ENCODE measurements around the gene RAB31.

Gene RAB31

DNA sequence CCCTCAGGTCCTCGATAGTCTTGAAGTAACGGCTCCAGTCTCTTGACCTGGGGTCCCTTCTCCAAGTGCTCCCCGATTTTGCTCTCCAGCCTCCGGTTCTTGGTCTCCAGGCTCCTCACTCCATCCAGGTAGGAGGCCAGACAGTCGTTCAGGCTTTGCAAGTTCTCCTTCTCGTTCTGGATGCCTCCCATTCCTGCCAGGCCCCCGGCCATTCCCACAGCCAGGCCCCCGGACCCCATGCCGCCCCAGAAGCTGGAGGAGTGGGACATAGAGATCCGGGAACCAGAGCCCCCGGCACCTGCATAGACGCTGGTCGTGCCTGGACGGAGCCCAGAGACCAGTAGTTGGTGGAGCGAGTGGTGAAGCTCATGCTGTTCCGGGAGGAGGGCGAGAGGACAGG lies 29.0 kb upstream of the RAB31 start:
- Histone ChIP-seq H3K9ac (ENCODE audit: low read length in 2 of 2) (no peak overlapping the region), H3K4me1 (ENCODE audit: control insufficient read depth, insufficient read depth, low read length) (no peaks in the 10 kb centered on the region), H3K36me3 (ENCODE audit: control insufficient read depth in 2 of 2, insufficient read depth in 2 of 2, low read length in 2 of 2) (no peaks in the 10 kb centered on the region), H3K4me3 (ENCODE audit: low read length in 2 of 2) (no peak overlapping the region), H3K9me3 (ENCODE audit: control insufficient read depth in 2 of 2, low read length in 2 of 2) (no peaks in the 10 kb centered on the region), H3K27me3 (ENCODE audit: control insufficient read depth in 1 of 2, insufficient read depth in 2 of 2, low read length in 2 of 2) (no peaks in the 10 kb centered on the region), H3K27ac (ENCODE audit: low read length) (no peak overlapping the region)

DNA sequence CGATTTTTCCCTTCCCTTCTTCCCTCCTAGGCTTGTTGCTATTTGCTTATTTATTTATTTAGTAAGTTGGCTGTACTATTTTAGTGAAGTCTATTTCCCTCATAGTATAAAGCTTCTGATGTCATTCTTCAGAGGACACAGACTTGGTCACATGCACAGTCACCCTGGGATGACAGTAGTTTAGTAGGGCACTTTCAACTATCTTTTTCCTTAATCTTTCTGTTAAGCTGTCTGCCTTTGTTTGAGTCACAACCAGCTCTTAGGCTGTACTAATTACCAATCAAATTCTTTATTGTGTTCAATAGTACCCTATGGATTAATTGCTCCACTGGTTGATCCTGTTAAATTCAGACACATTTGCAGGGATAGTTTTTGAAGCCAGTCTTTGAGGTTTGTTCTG lies 26.9 kb upstream of the RAB31 start:
- H3K27ac ChIP-seq (ENCODE audit: low read length): no peak overlapping the region
- H3K4me3 ChIP-seq (ENCODE audit: low read length in 2 of 2): no peak overlapping the region
- peaks cover 9% of the 10 kb centered on the region for H3K4me1 ChIP-seq (ENCODE audit: control insufficient read depth, insufficient read depth, low read length)
- no peak overlapping the region for H3K9ac ChIP-seq (ENCODE audit: low read length in 2 of 2)
- H3K9me3 ChIP-seq (ENCODE audit: control insufficient read depth in 2 of 2, low read length in 2 of 2): no peaks in the 10 kb centered on the region
- H3K36me3 ChIP-seq (ENCODE audit: control insufficient read depth in 2 of 2, insufficient read depth in 2 of 2, low read length in 2 of 2): no peaks in the 10 kb centered on the region
- H3K27me3 ChIP-seq (ENCODE audit: control insufficient read depth in 1 of 2, insufficient read depth in 2 of 2, low read length in 2 of 2): no peaks in the 10 kb centered on the region

DNA sequence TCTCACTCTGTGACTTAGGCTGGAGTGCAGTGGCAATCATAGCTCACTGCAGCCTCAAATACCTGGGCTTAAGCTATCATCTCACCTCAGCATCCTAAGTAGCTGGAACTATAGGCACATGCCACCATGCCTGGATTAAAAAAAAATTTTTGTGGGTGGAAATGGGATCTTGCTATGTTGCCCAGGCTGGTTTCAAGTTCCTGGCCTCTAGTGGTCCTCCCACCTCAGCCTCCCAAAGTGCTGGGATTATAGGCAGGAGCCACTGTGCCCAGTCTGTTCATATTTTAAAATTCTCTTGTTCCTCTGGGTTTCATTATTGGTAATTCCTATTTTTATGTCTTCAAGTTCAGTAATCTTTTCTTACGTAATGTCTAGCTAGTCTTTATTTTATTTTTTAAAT lies 25.5 kb upstream of the RAB31 start:
- Histone ChIP-seq H3K27ac (ENCODE audit: low read length) (no peak overlapping the region), H3K36me3 (ENCODE audit: control insufficient read depth in 2 of 2, insufficient read depth in 2 of 2, low read length in 2 of 2) (no peaks in the 10 kb centered on the region), H3K4me3 (ENCODE audit: low read length in 2 of 2) (no peak overlapping the region), H3K4me1 (ENCODE audit: control insufficient read depth, insufficient read depth, low read length) (peaks cover 9% of the 10 kb centered on the region), H3K27me3 (ENCODE audit: control insufficient read depth in 1 of 2, insufficient read depth in 2 of 2, low read length in 2 of 2) (no peaks in the 10 kb centered on the region), H3K9me3 (ENCODE audit: control insufficient read depth in 2 of 2, low read length in 2 of 2) (no peaks in the 10 kb centered on the region), H3K9ac (ENCODE audit: low read length in 2 of 2) (no peak overlapping the region)

DNA sequence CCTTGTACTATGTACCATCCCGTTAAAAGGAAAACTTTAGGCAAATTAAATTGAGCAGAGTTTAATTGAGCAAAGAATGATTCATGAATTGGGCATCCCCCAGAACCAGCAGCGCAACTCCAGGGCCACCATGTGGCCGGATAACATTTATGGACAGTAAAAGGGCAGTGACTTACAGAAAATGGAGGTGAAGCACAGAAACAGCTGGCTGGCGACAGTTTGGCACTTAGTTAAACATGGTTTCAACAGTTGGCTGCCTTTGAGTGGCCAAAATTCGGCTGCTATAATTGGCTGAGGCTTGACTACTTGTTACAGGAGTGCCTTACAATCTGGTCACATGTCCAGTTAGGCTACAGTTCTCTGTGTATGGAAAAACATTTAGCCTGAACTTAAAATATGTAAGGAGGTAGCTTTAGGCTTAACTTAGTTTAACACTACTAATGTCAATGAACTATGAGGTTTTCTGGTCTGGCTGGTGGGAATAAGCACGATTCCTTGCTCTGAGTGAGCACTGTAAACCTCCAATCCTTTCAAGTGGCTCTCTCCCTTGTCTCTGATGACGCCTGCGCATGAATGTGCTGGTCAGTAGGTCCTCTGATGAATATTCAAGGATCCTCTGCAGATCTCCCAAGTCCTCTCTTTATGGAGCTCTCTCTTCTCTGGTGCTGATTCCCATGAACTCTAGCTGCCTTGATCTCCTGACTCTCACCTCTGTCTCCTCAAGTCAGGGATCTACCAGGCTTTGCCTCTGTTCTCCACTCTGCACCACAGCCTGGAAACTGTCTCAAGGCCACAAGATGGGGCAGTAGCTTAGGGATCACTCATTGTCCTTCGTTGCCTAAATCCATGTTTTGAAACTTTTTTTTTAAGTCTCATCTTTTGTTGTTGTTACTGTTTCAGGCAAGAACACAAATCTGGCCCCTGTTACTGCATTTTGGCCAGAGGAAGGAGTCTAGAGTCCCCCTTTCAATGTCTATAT lies 24.4 kb upstream of the RAB31 start:
- Histone ChIP-seq H3K27ac (ENCODE audit: low read length) (peak overlapping the region; percentile 2), H3K4me1 (ENCODE audit: control insufficient read depth, insufficient read depth, low read length) (peaks cover 9% of the 10 kb centered on the region), H3K4me3 (ENCODE audit: low read length in 2 of 2) (no peak overlapping the region), H3K9me3 (ENCODE audit: control insufficient read depth in 2 of 2, low read length in 2 of 2) (no peaks in the 10 kb centered on the region), H3K27me3 (ENCODE audit: control insufficient read depth in 1 of 2, insufficient read depth in 2 of 2, low read length in 2 of 2) (no peaks in the 10 kb centered on the region), H3K9ac (ENCODE audit: low read length in 2 of 2) (no peak overlapping the region), H3K36me3 (ENCODE audit: control insufficient read depth in 2 of 2, insufficient read depth in 2 of 2, low read length in 2 of 2) (no peaks in the 10 kb centered on the region)

DNA sequence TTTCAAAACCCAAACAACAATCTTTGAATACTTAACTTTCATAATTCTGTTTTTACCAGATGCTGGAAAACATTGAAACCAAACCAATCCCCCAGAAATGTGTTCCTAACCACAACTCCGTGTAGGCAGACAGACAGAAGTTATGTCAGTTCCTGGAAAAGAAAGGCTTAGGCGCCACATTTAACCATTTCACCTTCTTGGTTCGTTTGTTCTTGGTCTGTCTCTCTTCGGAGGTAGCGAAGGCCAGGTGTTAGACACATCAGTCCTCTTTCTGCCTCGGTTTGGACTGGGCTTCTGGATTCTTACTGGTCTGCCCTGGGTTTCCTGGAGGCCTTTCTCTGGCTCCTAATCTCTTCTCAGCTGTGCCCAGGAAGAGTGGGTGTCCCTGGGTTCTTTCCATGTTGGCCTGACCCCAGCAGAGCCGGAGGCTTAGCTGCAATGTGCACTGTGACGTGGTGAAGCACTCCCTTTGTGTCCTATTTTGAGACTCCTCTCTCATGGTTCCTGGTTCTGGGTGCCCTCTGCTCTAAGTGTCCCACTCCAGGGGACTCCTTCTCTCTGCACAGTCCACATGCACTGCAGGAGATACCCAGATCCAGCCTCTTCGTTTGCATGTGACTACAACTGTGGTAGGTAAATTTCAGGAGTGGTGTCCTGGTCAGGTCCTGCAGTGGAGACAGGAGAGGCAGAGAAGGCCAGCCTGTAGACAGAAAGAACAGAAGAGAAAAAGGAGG lies 23.1 kb upstream of the RAB31 start:
- peak overlapping the region in 1 of 2 donors; percentile 35 for H3K4me3 ChIP-seq (ENCODE audit: low read length in 2 of 2)
- no peaks in the 10 kb centered on the region for H3K9me3 ChIP-seq (ENCODE audit: control insufficient read depth in 2 of 2, low read length in 2 of 2)
- peak overlapping the region; percentile 66 for H3K27ac ChIP-seq (ENCODE audit: low read length)
- H3K9ac ChIP-seq (ENCODE audit: low read length in 2 of 2): peak overlapping the region; percentile 8 to 13
- H3K36me3 ChIP-seq (ENCODE audit: control insufficient read depth in 2 of 2, insufficient read depth in 2 of 2, low read length in 2 of 2): no peaks in the 10 kb centered on the region
- H3K4me1 ChIP-seq (ENCODE audit: control insufficient read depth, insufficient read depth, low read length): peaks cover 9% of the 10 kb centered on the region
- H3K27me3 ChIP-seq (ENCODE audit: control insufficient read depth in 1 of 2, insufficient read depth in 2 of 2, low read length in 2 of 2): no peaks in the 10 kb centered on the region

DNA sequence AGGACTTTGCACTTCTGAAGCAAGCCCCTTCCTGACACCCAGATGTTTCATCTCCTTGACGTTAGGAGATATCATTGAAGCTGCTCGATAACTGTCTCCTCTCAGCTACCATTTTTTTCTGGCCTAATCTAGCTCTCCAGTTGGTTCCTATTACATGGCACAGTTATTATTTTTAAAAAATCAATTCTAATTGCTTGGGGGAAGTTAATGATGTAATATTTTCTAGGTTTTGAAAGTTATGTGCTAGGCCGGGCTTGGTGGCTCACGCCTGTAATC lies 22.5 kb upstream of the RAB31 start:
- Histone ChIP-seq H3K36me3 (ENCODE audit: control insufficient read depth in 2 of 2, insufficient read depth in 2 of 2, low read length in 2 of 2) (no peaks in the 10 kb centered on the region), H3K27me3 (ENCODE audit: control insufficient read depth in 1 of 2, insufficient read depth in 2 of 2, low read length in 2 of 2) (no peaks in the 10 kb centered on the region), H3K4me1 (ENCODE audit: control insufficient read depth, insufficient read depth, low read length) (peaks cover 9% of the 10 kb centered on the region), H3K9me3 (ENCODE audit: control insufficient read depth in 2 of 2, low read length in 2 of 2) (no peaks in the 10 kb centered on the region), H3K4me3 (ENCODE audit: low read length in 2 of 2) (no peak overlapping the region), H3K27ac (ENCODE audit: low read length) (peak overlapping the region; percentile 66), H3K9ac (ENCODE audit: low read length in 2 of 2) (no peak overlapping the region)

DNA sequence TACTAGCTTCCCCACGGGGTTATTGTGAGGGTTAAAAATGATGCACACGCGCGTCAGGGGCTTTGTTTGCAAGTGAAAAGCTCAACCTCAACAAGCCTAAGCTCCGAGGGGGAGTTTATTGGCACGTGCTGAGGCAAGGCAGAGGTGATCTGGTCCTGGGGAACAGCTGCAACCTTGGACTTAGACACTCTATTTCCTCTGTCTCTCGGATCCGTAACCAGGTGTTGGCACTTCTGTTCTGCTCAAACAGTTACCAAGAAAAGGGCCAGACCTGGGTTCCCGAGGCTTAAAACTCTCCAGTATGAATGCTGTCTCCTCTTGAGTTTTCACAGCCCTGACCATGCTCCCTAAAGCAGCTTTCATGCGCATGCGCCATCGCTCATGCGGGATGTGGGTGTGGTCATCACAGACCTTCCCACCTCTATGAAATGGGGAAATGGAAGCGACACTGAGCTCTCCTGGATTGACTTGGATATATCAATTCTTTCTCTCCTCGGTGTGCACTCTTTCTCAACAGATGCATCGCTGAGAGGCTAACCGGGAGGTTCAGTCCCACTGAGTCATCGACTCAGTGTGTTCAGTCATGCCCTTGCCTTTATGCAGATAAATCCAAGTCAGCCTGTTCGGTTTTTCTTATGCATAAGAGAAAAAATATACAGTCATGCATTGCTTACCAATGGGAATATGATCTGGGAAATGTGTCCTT lies 19.9 kb upstream of the RAB31 start:
- no peaks in the 10 kb centered on the region for H3K9me3 ChIP-seq (ENCODE audit: control insufficient read depth in 2 of 2, low read length in 2 of 2)
- no peaks in the 10 kb centered on the region for H3K27me3 ChIP-seq (ENCODE audit: control insufficient read depth in 1 of 2, insufficient read depth in 2 of 2, low read length in 2 of 2)
- no peak overlapping the region for H3K9ac ChIP-seq (ENCODE audit: low read length in 2 of 2)
- H3K4me1 ChIP-seq (ENCODE audit: control insufficient read depth, insufficient read depth, low read length): peaks cover 9% of the 10 kb centered on the region
- no peaks in the 10 kb centered on the region for H3K36me3 ChIP-seq (ENCODE audit: control insufficient read depth in 2 of 2, insufficient read depth in 2 of 2, low read length in 2 of 2)
- no peak overlapping the region for H3K27ac ChIP-seq (ENCODE audit: low read length)
- H3K4me3 ChIP-seq (ENCODE audit: low read length in 2 of 2): no peak overlapping the region

DNA sequence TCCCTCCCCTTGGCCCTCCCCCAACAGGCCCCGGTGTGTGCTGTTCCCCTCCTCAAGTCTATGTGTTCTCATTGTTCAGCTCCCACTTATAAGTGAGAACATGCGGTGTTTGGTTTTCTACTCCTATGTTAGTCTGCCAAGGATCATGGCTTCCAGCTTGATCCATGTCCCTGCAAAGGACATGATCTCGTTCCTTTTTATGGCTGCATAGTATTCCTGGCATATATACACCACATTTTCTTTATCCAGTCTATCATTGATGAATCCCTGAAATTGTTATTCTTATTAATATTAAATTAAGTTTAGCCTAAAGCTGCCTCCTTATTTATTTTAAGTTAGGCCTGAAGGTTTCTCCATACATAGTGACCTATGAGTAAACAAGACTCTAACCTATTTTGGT lies 18.8 kb upstream of the RAB31 start:
- H3K36me3 ChIP-seq (ENCODE audit: control insufficient read depth in 2 of 2, insufficient read depth in 2 of 2, low read length in 2 of 2): no peaks in the 10 kb centered on the region
- H3K27ac ChIP-seq (ENCODE audit: low read length): no peak overlapping the region
- no peaks in the 10 kb centered on the region for H3K9me3 ChIP-seq (ENCODE audit: control insufficient read depth in 2 of 2, low read length in 2 of 2)
- H3K9ac ChIP-seq (ENCODE audit: low read length in 2 of 2): no peak overlapping the region
- H3K4me1 ChIP-seq (ENCODE audit: control insufficient read depth, insufficient read depth, low read length): peaks cover 9% of the 10 kb centered on the region
- H3K4me3 ChIP-seq (ENCODE audit: low read length in 2 of 2): no peak overlapping the region
- no peaks in the 10 kb centered on the region for H3K27me3 ChIP-seq (ENCODE audit: control insufficient read depth in 1 of 2, insufficient read depth in 2 of 2, low read length in 2 of 2)

DNA sequence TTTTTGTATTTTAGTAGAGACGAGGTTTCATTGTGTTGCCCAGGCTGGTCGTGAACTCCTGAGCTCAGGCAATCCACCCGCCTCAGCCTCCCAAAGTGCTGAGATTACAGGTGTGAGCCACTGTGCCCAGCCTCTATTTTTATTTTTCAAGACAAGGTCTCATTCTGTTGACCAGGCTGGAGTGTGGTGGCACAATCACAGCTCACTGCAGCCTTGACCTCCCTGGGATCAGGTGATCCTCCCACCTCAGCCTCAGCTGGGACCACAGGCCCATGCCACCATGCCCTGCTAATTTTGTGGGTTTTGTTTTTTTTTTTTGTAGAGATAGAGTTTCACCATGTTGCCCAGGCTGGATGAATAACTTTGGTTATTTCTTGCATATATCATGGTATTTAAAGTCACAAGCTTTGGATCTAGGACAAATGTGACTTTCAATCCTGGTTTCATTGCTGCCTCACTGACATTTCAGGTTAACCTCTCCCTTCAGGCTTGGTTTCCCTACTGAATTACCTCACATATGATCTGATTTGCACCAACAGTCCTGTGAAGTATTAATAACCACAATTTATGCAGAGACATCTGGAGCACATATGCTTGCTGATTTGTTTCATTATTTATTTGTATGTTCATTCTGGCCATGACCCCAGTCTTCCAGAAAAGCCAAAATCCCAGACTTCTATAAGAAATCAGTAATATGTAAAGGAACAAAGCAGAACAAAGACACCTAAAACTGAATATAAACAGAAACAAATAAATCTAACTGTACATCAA lies 17.5 kb upstream of the RAB31 start:
- Histone ChIP-seq H3K27me3 (ENCODE audit: control insufficient read depth in 1 of 2, insufficient read depth in 2 of 2, low read length in 2 of 2) (no peaks in the 10 kb centered on the region), H3K36me3 (ENCODE audit: control insufficient read depth in 2 of 2, insufficient read depth in 2 of 2, low read length in 2 of 2) (no peaks in the 10 kb centered on the region), H3K9ac (ENCODE audit: low read length in 2 of 2) (no peak overlapping the region), H3K4me1 (ENCODE audit: control insufficient read depth, insufficient read depth, low read length) (peaks cover under 1% of the 10 kb centered on the region), H3K27ac (ENCODE audit: low read length) (no peak overlapping the region), H3K4me3 (ENCODE audit: low read length in 2 of 2) (no peak overlapping the region), H3K9me3 (ENCODE audit: control insufficient read depth in 2 of 2, low read length in 2 of 2) (no peaks in the 10 kb centered on the region)

DNA sequence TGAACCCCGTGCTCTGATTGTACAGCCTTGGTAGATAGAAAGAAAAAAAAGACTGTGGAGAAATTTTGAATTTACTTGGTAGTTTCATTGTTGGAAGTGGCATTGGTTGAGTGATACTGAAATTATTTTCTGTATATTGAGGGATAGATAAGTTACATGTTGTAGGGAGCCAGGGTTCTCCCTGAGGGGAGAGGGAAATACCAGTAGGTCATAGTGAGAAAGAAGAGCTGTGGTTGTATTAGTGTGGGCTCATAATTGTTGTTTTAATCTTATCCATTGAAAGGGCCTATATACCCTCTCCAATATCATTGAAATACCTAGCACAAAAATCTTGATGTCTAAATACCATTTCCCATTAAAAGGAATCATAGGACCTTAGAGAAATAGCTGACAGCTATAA lies 16.9 kb upstream of the RAB31 start:
- no peaks in the 10 kb centered on the region for H3K9me3 ChIP-seq (ENCODE audit: control insufficient read depth in 2 of 2, low read length in 2 of 2)

More for the DNA sequence above, 16.9 kb upstream of the RAB31 start:
- H3K27me3 ChIP-seq (ENCODE audit: control insufficient read depth in 1 of 2, insufficient read depth in 2 of 2, low read length in 2 of 2): no peaks in the 10 kb centered on the region
- no peak overlapping the region for H3K27ac ChIP-seq (ENCODE audit: low read length)
- H3K4me1 ChIP-seq (ENCODE audit: control insufficient read depth, insufficient read depth, low read length): no peaks in the 10 kb centered on the region
- H3K36me3 ChIP-seq (ENCODE audit: control insufficient read depth in 2 of 2, insufficient read depth in 2 of 2, low read length in 2 of 2): no peaks in the 10 kb centered on the region
- H3K9ac ChIP-seq (ENCODE audit: low read length in 2 of 2): no peak overlapping the region
- H3K4me3 ChIP-seq (ENCODE audit: low read length in 2 of 2): no peak overlapping the region
